Stomach (tissue), 4 donors: ENCODE data around the gene FAM171A1.

Source experiments
- CTCF ChIP-seq, 7 experiments: fragments of 450-650 bp in 4 of 7; fragments of 200-600 bp in 3 of 7; sonication (generic) in 3 of 7; IDR thresholded peaks; one replicate each; pipeline ENCODE4 v1.5.1; 2016 to 2019; ENCODE audit warnings: antibody characterized with exemption in 7 of 7, control low read depth in 2 of 7, mild to moderate bottlenecking in 1 of 7
- POLR2A ChIP-seq, 4 donors: fragments of 450-650 bp; IDR thresholded peaks; one replicate each; pipeline ENCODE4 v1.6.1; 2016; ENCODE audit warnings: antibody characterized with exemption in 4 of 4, control low read depth in 2 of 4, mild to moderate bottlenecking in 1 of 4, moderate library complexity in 1 of 4
- POLR2AphosphoS5 ChIP-seq, 3 donors: sonication (generic); formaldehyde crosslinking; IDR thresholded peaks; one replicate each; pipeline ENCODE4 v1.6.1; 2016; ENCODE audit warnings: antibody characterized with exemption in 3 of 3

- TF ChIP-seq CTCF (IDR thresholded peaks at IDR 0.05) (no peak), POLR2A (IDR thresholded peaks at IDR 0.05) (no peak), POLR2AphosphoS5 (IDR thresholded peaks at IDR 0.05) (peak in 1 of 3 donors; percentile 23)
Measured at GRCh38 chr10:15200626-15201025, 170.5 kb downstream of the FAM171A1 start.
